HG03175 (cell line): ENCODE results near the gene MTCL1.

Source experiments
- ATAC-seq: cut with Tn5 transposase; IDR thresholded peaks from one replicate; pipeline ENCODE4 v1.9.1; 2021; ENCODE audit warnings: mild to moderate bottlenecking, moderate library complexity; ENCODE audit not compliant: unreplicated experiment

MTCL1 gene

GRCh38 chr18:8854962-8855361 is 149.6 kb downstream of the MTCL1 start:
- ATAC-seq, result no peak

DNA sequence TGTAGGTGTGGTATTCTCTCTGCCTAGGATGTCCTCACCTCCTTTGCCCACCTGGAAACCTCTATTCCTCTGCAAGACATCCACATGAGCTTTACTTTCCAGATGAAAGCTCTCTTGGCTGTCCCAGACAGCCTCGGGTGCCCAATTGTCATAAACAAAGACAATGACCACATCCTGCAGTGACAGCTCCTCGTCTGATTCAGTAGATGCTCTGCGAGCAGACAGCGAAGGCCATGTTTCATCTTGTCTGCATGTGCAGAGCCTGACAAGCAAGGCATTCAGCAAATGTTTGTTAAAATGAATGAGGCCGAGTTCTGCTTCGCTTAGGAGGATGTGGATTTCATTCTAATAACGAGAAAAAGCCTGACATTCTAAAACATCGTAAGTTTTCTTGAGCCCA is 150.9 kb downstream of the MTCL1 start:
- ATAC-seq, result no peak

DNA sequence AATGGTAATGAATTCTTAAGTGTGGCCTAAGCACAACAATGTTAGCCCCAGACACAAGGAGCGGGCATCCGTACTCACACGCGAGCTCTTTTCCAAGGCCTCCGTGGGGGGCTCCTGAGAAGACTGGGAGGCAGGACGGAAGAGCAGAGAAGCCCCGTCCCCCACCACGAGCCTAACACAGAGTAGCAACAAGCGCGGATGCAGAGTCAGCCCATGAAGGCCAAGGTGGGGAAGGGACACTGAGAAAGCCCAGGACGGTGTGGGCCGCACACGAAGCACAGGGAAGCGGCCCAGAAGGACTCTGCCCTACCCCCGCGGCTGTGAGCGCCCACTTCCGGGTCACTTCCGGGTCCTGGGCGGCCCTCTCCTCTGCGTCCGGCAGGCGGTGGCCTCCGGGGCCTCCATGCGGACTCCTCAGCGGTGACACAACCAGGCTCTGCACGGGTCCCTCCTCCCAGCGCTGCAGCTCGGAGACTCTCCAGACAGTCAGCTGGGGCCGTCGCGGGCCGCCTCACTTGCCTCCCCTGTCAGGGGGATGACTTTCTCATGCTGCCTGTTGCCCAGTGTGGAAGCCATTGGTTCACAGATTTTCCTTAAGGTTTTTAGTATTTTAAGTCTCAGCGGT is 151.5 kb downstream of the MTCL1 start:
- no peak for ATAC-seq

GRCh38 chr18:8857806-8858205 is 152.4 kb downstream of the MTCL1 start:
- no peak for ATAC-seq

- no peak for ATAC-seq
Observed at GRCh38 chr18:8858888-8859511, 153.6 kb downstream of the MTCL1 start.

DNA sequence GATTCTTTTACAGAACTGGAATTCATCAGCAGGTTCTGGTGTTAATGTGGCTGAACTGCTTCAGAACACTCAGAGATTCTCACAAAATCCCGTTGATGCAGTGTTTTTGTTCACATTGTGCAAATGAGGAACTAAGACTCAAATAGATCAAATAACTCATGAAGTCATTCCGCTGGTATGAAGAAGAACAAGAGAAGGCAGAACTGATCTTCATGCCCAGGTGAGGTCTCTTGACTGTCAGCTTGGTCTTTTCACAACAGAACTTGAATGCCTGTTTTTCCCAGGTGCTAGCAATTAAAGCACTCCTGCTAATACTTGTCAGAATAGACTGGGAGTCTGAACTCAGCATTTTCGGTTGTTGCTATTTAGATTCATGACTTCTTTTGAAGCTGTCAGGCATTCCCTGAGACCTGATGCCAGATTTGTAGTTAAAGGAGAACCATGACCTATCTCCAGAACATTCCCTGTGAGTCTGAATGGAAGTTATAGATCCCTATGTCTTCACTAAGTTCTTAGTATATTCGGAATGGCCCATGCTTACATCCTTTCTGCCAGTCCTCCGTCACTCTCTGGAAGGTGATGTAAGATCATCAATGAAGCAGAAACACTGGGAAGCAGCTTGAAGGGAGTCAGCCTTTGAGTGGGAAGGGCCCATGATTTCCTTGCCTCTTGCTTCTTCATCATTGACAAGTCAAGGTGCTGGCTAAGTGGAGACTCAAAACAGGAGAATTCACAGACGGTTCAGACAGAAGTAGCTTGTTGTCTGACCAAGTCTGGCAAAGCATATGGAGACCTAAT is 155.7 kb downstream of the MTCL1 start:
- no peak for ATAC-seq

DNA sequence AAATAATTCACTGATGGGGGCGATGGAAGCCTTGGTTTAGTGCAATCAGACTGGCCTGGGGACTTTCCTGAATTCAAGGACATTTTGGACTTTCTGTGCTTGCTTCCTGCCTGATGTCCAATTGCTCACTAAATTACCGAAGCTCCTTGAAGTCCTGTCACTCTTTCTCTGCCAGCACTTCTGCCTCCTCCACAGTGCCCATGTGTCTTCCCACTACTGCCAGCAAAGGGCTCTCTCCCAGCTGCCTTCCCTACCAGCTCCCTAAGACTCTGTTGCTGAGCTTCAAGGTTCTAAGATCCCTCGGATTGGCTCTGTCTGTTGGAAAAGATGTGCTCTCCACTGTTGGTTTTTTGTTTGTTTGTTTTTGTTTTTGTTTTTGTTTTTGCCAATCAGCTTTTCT is 158.1 kb downstream of the MTCL1 start:
- no peak for ATAC-seq

- ATAC-seq, result no peak
Observed at GRCh38 chr18:8865934-8866333, 160.6 kb downstream of the MTCL1 start.

- ATAC-seq, result no peak
Observed at GRCh38 chr18:8866679-8867078, 161.3 kb downstream of the MTCL1 start.

GRCh38 chr18:8868276-8868675 is 162.9 kb downstream of the MTCL1 start:
- no peak for ATAC-seq

DNA sequence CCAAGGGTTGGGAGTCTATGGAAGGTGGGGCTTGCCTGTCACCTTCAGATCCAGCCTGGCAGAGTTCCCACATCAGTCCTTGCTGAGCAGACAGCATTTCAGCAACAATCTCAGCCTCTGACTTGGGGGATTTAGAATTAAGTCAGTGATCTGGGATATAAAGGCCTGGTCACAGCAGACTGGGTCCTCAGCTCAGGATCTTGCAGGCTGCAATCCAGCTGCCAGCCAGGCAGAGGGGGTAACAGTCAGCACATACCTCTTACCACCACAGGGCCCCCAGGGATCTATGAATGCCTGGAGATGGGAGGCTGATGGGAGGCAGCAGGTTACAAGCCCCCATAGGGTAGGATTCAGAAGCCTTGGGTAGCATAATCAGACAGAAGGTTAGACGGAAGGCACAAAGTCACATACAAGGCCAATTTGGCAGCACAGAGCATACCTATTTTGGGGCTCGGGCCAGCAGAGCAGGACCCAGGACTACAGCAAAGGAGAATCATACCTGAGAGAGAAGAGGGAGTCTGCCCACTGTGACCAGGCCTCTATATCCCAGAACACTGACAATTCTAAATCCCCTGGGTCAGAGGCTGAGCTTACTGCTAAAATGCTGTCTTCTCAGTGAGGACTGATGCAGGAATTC is 163.5 kb downstream of the MTCL1 start:
- no peak for ATAC-seq

GRCh38 chr18:8869696-8870095 is 164.3 kb downstream of the MTCL1 start:
- ATAC-seq, result no peak

- ATAC-seq, result no peak
Observed at GRCh38 chr18:8870528-8870927, 165.2 kb downstream of the MTCL1 start.

DNA sequence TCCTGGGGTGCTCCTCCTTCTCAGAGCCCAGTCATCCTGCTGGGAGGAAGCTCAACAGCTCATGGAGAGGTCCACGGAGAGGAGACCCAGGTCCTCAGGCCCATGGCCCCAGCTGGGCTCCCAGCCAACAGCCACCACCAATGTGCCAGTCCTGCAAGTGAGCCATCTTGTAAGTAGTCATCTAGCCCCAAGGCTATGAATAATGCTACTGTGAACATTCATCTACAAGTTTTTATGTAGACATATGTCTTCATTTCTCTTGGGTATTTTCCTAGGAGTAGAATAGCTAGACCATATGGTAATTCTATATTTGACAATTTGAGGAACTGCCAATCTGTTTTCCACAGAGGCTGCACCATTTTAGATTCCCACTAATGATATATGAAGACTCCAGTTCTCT is 166.1 kb downstream of the MTCL1 start:
- no peak for ATAC-seq

DNA sequence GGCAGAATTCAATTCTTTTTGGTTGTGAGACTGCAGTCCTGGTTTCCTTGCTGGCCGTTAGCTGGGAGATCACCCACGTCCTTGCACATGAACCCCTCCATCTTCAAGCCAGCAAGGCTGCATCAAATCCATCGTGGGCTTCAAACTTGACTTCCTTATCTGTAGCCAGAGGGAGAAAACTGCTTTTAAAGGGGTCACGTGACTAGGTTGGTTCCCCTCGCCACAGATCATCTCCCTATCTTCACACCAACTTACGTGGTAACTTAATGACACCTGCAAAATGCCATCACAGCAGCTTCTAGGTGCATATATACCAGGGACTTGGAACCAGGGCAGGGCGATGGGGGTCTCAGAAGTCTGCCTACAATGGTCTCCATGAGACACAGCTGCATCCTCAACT is 169.5 kb downstream of the MTCL1 start:
- ATAC-seq, result no peak

DNA sequence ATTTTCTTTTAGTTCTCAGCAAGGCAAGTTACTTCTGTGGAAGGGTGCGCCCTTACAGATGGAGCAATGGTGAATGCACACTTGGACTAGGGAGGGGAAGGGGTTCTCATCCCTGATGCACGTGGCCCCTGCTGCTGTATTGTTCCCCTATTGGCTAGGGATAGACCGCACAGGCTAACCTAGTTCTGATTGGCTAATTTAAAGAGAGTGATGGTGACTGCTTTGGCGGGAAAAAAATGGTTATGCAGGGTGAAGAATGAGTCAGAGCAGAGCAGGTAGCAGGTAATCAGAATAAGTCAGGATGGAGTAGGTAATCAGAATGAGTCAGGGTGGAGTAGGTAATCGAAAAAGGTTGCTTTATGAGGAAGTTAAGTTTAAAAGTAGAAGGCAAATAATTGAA is 171.5 kb downstream of the MTCL1 start:
- no peak for ATAC-seq

DNA sequence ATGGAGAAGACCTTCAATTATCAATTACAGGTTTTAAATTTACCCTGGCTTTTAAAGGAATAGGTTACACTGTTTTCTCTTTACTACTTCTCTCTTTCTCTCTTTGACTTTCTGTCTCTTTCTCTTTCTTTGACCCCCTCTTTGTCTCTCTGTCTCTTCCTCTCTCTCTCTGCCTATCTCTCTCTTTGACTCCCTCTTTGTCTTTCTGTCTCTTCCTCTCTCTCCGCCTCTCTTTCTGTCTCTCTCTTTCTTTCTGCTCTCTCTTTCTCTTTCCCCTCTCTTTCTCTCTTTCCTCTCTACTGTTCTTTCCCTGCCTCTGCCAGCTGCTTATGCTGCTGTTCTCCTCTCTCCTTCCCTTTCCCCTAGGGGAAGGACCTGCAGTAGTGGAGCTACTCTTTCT is 175.7 kb downstream of the MTCL1 start:
- no peak for ATAC-seq
